GM18868 (cell line): ENCODE measurements around the gene APCDD1L.
"Not testable (repeated sequence)": the region's sequence is repeated elsewhere in the genome, so short reads cannot be mapped to it uniquely, and the experiment has no call there.

Experiments used
- ATAC-seq: cut with Tn5 transposase; IDR thresholded peaks from one replicate; pipeline ENCODE4 v1.9.1; 2021; ENCODE audit warnings: mild to moderate bottlenecking, moderate library complexity; ENCODE audit not compliant: unreplicated experiment

Gene APCDD1L

GRCh38 chr20:58446960-58447265 is 68.3 kb downstream of the APCDD1L start:
- no peak for ATAC-seq

- ATAC-seq: no peak
These were observed 68.8 kb downstream of the APCDD1L start for GRCh38 chr20:58446264-58446959.

GRCh38 chr20:58444746-58445255 is 70.4 kb downstream of the APCDD1L start:
- no peak for ATAC-seq

- ATAC-seq: no peak
These were observed 73.5 kb downstream of the APCDD1L start for GRCh38 chr20:58441723-58442122.

- no peak for ATAC-seq
These were observed 75.0 kb downstream of the APCDD1L start for GRCh38 chr20:58440021-58440767.

GRCh38 chr20:58438970-58439808 is 76.0 kb downstream of the APCDD1L start:
- no peak for ATAC-seq

GRCh38 chr20:58436868-58437645 is 78.1 kb downstream of the APCDD1L start:
- no peak for ATAC-seq

- ATAC-seq: no peak
These were observed 80.0 kb downstream of the APCDD1L start for GRCh38 chr20:58435237-58435636.

GRCh38 chr20:58434326-58434725 is 80.9 kb downstream of the APCDD1L start:
- no peak for ATAC-seq

- ATAC-seq: no peak
These were observed 81.4 kb downstream of the APCDD1L start for GRCh38 chr20:58433759-58434158.

GRCh38 chr20:58433029-58433647 is 82.1 kb downstream of the APCDD1L start:
- no peak for ATAC-seq

GRCh38 chr20:58432186-58432954 is 82.8 kb downstream of the APCDD1L start:
- no peak for ATAC-seq

- no peak for ATAC-seq
These were observed 84.1 kb downstream of the APCDD1L start for GRCh38 chr20:58431134-58431533.

GRCh38 chr20:58429303-58429702 is 85.9 kb downstream of the APCDD1L start:
- ATAC-seq: no peak

GRCh38 chr20:58428364-58428763 is 86.8 kb downstream of the APCDD1L start:
- no peak for ATAC-seq

- ATAC-seq: not testable (repeated sequence)
These were observed 87.6 kb downstream of the APCDD1L start for GRCh38 chr20:58427571-58427970.

GRCh38 chr20:58424218-58424969 is 90.8 kb downstream of the APCDD1L start:
- ATAC-seq: no peak

GRCh38 chr20:58421497-58421850 is 93.7 kb downstream of the APCDD1L start:
- ATAC-seq: no peak
